HG03378 (cell line): ENCODE data around the gene CXCR3.
A peak's percentile ranks its signal among the peaks of the same experiment; 100 is the strongest.
"Not testable (repeated sequence)": the region's sequence is repeated elsewhere in the genome, so short reads cannot be mapped to it uniquely, and the experiment has no call there.

Experiments used
- ATAC-seq: cut with Tn5 transposase; IDR thresholded peaks from one replicate; pipeline ENCODE4 v1.9.1; 2021; ENCODE audit warnings: mild to moderate bottlenecking, moderate library complexity; ENCODE audit not compliant: unreplicated experiment

Gene CXCR3

DNA sequence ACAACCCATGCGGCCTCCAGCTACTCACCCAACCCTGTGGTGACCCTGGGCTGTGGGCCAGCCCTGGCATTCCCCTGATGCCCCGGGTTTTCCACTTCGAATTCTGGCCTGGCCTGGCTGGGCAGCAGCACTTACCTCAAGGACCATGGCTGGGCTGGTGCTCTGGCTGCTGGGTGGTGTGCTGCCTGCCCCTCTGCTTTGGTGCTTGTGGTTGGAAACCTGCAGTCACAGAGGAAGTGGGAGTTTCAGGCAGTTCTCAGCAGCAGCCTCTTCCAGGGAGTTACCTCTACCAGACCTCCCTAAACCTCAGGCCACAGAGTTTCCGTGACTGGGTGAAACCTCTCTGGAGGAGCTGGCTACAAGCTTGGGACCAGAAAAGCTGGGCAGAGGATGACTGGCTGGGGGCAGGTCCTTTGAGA, at the start of gene CXCR3:
TSS of gene CXCR3 (minus strand) at position 209 of the 419 bp plus-strand sequence. CDS start at position 147, 62 bp downstream.
- peak; percentile 69 for ATAC-seq

DNA sequence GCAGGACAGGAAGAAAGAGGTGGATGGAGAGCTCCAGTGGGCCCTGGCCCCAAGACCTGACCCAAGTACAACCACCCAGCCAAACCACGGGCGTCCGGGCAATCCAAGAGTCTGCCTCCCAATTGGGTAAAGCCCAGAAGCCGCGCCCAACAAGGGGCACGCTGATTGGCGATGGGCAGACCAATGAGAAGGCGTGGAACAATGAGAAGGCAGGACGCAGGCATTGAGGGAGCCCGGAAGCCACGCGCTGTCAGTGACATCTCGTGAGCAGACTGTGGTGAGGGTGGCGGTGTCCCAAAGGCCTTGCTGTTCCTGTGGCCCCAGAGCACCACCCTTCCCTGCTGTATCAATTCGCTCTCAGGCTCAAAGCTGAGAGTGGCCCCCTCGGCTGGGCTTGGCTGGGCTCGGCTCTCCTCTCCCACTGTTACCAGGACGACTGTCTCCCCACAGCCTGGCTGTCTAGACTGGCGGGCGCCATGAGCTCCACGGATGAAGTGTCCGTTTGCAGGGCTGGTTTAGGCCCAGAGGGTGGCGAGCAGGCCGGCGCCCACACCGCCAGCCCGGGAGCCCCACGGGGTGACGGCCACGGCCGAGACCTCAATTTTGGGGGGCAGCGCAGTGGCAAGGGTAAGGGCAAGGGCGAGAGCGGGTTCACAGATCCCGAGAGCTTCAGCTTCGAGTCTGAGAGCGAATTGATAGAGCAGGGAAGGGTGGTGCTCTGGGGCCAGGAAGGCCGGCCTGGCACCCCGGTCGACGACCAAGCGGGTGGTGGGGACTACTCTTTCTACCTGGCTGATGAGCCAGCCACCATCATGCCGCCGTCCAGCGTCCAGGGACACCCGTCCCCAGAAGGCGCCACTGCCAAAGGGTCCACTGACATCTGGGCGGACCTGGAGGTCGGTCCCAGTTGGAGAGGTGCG, 49.3 kb upstream of the CXCR3 start, which contains the start of gene LOC101059915:
TSS of gene LOC101059915 (plus strand) at position 219 of the 920 bp plus-strand sequence.
- no peak for ATAC-seq

DNA sequence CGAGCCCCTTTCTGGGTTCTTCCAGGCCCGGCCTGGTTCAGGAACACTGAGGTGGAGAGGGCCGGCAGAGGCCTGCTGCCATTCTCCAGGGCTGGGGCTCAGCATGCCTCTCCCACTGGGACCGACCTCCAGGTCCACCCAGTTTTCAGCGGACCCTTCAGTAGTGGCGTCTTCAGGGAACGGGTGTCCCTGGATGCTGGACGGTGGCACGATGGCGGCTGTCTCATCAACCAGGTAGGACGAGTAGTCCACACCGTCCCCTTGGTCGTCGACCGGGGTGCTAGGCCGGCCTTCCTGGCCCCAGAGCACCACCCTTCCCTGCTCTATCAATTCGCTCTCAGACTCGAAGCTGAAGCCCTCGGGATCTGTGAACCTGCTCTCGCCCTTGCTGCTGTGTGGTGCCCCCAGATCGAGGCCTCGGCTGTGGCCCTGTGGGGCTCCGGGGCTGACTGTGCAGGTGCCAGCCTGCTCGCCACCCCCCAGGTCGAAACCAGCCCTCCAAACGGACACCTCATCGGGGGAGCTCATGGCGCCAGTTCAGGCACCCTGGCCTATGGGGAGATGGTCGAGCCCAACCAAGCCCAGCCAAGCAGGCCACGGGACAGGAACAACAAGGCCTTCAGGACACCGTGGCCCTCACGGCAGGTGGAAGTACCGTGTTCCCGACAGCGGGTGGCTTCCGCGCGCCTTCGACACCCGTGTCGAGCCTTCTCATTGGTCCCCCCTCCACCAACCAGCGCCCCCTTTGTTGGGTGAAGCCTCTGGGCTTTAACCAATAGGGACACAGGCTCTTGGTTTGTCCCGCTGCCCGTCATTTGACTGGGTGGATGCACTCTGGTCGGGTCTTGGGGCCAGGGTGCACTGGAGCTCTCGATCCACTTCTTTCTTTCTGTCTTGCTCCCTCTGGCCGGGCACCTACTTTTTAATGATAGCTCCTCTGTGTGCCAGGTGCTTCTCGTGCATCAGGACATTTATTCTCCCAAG, 48.2 kb upstream of the CXCR3 start:
- no peak for ATAC-seq

DNA sequence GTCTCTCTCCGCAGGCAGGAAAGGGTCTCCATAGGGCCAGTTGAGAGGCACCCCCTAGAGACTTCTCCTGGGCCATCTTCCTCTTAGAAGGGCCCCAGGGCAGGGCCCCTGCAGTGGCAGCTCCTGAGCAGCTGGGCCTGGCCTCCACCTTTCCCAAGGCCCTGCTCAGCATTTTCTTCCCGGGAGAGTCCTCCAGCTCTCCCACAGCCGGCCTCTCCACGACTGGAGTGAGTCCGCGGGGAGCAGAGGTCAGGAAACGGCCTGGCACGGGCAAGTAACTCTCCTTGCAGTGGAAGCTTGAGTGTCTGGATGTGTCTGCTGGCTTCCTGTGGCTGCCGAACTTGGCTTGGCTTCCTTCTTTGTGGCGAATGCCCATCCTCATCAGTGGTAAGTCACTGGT, 47.4 kb upstream of the CXCR3 start:
- ATAC-seq, result no peak

DNA sequence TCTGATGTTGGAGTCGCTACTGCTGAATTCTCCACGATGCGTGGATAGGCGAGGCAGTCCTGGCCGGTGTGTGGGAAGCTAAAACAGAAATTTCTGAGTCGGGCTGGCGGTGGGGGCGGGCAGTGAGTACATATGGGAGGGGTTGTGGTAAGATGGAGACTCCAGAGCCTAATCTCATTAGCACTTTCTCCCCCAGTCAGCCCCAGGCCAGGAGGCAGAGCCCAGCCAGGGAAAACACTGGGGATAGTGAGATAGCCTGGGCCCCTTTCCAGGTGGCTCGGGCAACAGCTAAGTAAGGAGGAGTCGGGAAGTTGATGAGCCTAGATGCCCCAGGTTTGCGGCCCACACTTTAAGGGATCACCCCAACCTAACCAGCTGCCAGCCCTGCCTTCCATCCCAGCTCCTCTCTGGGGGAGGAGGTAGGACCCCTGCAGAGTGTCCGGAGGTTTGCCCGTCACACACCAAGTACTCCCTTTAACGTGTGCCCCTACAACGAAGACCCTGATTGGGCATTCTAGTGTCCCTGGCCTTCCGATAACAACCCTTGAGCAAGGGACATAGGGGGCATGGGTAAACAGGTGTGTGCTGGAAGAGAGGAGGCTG, 46.7 kb upstream of the CXCR3 start:
- ATAC-seq, result no peak

DNA sequence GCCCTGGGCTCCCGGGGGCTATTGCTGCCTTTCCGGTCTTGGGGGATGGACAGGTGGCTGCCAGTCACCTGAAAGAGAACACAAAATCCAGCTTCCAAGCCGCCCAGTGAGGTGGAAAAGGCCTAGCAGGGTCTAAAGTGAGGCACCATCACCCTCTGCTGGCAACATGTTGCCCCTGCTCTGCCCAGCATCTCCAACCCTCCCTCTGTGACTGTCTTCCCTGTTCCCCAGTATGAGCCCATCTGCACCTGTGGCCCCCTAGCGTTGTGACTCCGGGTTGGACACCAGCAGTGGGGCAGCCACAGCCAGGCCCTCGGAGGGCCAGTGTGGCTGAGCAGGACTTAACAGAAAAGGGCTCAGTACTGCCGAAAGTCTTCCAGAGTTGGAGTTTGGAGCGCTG, 45.9 kb upstream of the CXCR3 start:
- ATAC-seq, result not testable (repeated sequence)

DNA sequence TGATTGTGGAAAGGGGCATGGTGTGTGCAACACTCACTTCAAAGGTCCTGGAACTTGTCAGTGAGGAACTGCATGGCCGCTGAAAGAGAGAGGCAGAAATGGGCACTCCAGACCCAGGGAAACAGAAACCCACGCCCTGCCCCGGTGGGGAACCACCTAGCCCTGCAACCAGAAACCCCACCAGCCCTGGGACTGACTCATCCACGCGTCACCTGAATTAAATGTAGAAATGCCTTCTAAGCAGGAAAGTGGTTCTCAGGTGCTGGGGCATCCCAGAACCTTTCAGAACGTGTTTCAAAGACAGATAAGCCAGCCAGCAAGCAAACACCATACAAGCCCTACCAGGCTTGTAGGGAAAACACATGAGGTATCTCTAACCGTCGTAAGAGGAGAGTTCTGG, 44.9 kb upstream of the CXCR3 start:
- not testable (repeated sequence) for ATAC-seq

DNA sequence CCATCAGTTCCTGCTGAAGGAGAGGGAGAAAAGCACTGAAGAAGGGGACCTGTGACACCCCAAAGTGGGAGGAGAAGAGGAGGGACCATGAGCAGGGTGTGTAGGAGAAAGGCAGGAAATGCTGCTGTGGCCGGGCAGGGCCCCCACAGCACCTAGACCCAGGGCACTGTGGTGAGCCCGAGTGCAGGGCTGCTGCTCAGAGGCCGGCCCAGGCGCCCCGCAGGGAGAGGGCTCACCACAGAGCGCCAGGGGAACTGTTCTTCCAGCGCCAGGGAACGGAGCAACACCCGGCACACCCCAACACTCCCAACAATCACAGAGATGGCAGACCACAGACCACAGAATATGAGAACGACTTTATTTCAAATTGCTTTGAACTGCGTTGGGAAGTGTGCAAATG, 44.3 kb upstream of the CXCR3 start:
- ATAC-seq, result not testable (repeated sequence)

DNA sequence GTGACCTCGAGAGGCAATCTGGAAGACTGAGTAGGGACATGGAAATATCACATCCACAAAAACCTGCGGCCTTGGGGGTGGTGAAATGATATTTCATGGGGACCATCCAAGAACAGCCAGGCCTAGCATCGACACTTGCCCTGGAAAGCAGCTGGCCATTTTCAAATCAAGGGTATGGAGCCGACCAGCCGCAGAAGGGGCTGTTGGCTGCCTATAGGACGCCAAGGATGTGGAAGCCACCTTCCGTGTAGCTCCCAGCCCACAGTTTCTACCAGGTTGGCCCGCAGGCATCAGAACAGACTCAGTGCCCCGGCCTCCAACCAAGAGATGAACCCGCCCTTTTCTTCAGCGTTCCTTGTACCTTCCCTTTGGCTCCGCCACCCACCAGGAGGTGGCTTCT, 43.6 kb upstream of the CXCR3 start:
- ATAC-seq, result no peak

DNA sequence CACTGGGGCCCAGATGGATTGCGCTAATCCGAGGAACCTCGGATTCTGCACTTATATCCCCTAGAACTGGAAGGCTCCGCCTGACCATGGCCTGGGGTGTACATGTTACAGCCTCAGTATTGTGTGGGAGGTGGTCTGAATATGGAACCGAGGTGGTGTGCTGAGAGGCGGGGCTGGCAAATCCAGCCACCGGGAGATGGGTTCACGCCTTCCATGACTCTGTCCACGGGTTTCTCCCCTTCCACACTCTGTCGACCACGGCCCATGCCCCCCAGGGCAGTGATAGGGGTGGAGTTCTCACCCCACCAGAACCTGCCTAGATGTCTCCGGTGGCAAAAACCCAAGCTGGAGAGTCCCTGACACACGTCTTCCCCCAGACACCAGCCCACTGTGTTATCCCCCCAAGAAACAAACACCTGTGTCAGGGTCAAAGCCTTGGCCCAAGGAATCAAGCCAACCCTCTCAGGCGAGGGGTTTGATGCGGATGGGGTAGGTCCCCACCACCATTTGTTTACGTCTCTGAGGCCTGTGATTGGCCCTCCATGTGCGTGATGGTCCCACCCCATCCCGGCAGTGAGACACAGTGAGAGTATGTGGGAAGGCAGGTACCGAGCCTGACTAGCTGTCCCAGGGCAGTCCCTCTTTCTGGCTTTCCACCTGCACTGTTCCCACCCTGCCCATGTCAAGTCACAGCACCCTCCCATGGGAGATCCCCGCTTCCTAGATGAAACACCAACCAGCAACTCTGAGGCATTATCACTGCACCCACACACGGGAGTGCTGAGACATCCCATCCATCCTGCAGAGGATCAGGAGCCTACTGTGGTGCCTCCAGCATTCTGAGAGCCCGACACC, 42.5 kb upstream of the CXCR3 start:
- ATAC-seq, result no peak

DNA sequence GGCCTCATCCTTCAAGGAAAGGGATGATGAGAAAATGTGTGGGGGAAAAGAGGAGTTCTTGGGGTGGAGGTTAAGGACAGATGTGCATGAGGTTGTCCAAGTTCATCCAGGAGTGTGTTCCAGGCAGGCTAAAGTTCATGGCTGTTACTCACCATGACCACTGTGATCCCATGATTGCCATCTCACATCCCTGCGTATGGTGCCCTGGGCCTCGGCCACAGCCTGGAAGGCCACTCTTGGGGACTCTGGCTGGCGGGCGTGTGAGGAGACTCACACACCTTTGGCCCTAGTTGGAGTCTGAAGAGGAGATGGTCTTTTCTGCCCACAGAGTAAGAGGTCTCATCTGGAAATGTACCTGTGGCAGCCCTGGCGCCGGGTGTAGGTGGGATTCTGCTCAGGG, 41.6 kb upstream of the CXCR3 start:
- no peak for ATAC-seq

DNA sequence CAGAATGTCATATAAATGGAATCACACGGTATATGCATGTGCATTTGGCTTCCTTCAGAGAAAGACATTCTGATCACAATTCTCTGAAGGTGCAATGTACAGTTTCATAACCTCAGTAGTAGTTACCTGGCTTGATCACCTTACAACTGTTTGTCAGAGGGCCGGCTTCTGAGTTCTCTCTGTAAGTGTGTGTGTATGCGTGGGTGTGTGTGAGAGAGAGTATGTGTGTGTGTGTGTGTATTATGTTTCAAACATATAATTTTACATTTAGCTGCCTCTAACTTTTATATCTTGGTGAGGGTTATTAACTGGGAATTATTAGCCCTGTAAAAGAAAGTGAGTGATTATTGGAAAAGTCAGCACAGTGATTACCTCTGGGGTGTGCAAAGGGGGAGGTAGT, 41.0 kb upstream of the CXCR3 start:
- ATAC-seq, result no peak

DNA sequence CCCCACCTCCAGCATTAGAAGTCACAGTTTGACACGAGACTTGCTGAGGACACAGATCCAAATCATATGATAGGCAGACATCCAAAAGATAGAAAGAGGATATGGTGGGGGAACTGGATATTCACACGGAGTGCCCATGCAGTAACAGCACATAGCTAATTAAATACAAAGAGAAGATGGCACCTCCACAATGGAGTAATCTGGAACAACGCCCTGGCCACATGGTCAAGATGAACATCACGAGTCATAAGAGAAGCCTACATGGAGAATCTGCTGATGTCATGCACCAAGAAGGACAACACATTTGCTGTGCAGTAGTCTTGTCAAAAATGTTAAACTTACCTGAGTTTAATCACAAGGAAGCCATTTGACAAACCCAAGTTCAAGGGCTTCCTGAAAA, 39.0 kb upstream of the CXCR3 start:
- no peak for ATAC-seq

DNA sequence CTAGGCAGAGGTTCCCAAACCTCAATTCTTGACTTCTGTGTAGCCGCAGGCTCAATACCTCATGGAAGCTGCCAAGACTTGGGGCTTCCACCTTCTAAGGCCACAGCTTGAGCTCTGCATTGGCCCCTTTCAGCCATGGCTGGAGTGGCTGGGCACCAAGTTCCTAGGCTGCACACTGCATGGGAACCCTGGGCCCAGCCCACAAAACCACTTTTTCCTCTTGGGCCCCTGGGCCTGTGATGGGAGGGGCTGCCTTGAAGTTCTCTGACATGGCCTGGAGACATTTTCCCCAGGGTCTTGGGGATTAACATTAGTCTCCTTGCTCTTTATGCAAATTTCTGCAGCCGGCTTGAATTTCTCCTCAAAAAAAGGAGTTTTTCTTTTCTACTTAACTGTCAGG, 35.0 kb upstream of the CXCR3 start:
- ATAC-seq, result no peak

DNA sequence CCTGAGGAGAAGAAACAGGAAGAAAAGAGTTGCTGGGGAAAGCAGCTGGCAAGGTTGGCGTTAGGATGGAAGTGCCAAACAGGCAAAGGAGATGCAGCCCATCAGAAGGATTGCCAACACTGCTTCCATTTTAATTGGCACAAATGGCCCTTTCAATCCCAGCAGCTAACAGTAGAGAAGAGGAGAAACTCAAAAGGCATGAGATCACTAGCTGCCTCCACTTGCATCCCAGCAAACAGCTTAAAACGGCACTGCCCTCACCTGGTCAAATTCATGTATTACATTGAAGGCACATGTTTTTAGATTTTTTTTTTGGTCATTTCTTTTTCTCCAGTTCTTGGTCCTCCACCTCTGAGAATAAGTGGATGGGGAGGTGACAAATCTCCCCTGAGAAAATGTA, 34.1 kb upstream of the CXCR3 start:
- ATAC-seq, result no peak

DNA sequence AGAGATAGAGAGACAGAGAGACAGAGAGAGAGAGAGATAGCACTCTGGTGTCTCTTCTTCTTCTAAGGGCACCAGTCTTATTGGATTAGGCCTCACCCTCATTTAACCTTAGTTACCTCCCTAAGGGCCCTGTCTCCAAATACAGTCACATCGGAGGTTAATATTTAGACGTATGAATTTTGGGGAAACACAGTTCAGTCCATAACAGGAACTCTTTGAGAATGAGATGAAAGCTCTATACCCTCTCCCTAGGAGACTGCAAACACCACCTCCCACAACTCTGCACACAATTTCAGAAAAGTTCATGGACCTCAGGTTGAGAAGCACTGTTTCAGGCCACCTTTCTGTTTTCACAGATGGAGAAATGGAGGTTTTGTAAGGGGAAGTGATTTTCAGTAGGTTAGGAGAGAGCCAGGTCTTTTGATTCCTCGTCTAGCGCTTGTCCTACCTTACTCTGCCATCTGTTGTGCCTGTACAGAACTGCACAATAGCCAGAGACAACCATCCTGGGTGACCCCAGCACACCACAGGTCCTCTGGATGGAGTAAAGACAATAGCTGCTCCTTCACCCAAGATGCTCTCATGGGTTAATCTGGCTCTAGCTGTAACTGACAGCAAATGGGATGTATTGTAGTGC, 32.1 kb upstream of the CXCR3 start:
- peak; percentile 83 for ATAC-seq

DNA sequence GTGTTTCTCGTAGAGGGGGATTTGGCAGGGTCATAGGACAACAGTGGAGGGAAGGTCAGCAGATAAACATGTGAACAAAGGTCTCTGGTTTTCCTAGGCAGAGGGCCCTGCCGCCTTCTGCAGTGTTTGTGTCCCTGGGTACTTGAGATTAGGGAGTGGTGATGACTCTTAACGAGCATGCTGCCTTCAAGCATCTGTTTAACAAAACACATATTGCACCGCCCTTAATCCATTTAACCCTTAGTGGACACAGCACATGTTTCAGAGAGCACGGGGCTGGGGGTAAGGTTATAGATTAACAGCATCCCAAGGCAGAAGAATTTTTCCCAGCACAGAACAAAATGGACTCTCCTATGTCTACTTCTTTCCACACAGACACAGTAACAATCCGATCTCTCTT, 26.1 kb upstream of the CXCR3 start:
- not testable (repeated sequence) for ATAC-seq

DNA sequence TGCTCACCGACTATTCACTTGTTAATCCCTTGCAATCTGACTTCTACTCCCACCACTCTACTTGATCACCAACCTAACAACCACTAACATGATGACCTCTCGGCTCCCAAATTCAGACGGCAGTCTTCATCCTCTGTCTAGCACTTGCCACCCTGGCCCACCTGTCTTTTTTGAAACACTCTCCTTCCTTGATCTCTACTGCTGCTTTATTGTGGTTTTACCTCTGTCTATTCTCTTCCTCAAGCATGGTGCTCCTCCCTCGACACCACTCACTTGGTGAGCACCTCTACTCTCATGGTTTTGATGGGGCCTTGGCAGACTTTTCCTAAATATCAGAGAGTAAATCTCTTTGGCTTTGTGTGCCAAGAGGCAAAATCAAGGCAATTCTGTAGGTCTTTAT, 21.7 kb upstream of the CXCR3 start:
- ATAC-seq, result no peak

DNA sequence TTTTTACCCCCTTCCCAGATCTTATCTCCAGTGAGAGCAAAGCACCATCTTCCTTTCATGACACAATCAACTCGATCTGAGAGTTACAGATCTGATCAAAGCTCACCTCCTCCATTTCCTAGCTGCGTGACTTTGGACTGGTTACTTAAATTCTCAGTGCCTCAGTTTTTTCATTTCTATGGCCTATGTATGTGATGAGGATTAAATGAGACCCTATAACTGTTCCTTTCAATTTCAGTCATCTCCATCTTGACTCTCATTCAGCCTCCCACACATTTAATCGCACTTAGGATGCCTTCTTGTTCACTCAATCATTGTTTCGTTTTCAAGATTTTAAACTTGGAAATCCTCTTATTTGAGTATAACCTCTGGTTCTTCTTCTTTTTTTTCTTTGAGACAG, 20.1 kb upstream of the CXCR3 start:
- ATAC-seq, result no peak

DNA sequence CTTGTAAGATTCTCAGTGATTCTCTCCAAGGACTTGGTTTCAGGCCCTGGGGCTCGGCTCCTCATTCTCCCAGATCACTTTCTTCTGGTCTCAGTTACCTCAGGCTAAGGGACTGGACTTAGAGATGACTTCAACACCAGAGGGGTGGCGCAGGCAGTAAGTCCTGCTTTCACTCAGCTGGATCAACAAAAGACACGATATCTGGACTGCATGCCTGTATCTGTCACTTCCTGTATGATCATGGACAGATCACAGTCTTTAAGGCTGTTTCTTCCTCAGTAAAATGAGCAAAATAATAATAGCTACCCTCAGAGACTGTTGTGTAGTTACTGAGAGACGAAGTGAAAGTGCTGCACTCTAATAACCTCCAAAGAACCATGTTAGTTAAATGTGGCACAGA, 19.5 kb upstream of the CXCR3 start:
- ATAC-seq, result no peak
